Body of pancreas (tissue), 4 donors: ENCODE measurements around the gene SKOR1.

Source experiments
- POLR2A ChIP-seq, 3 donors: fragments of 450-650 bp; IDR thresholded peaks; one replicate each; pipeline ENCODE4 v1.6.1; 2016; ENCODE audit warnings: antibody characterized with exemption in 3 of 3, mild to moderate bottlenecking in 2 of 3
- TF ChIP-seq, protein P1 (sequence below), 7 experiments: fragments of 450-650 bp in 4 of 7; fragments of 200-600 bp in 3 of 7; sonication (generic) in 3 of 7; IDR thresholded peaks; one replicate each; pipeline ENCODE4 v1.5.1; 2016 to 2019; ENCODE audit warnings: antibody characterized with exemption in 7 of 7

DNA sequence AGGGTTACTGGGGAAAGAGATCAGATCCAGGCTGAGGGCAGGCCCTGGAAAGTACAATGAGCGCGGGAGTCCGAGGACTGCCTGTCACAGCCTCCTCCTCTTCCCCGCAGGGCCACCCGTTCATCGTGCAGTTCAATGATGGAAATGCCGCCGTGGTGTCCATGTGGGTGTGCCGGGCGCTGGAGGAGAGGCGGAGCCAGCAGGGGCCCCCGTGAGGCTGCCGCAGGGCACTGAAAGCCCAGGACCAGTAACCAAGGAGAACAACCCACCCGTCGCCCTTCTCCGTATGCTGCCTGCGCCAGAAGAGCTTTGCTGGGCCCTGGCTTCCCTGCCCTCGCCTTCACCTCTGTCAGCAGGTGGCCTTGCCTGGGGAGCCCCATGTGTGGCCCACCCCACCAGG is 18.8 kb upstream of the SKOR1 start:
- TF ChIP-seq, protein P1, sequence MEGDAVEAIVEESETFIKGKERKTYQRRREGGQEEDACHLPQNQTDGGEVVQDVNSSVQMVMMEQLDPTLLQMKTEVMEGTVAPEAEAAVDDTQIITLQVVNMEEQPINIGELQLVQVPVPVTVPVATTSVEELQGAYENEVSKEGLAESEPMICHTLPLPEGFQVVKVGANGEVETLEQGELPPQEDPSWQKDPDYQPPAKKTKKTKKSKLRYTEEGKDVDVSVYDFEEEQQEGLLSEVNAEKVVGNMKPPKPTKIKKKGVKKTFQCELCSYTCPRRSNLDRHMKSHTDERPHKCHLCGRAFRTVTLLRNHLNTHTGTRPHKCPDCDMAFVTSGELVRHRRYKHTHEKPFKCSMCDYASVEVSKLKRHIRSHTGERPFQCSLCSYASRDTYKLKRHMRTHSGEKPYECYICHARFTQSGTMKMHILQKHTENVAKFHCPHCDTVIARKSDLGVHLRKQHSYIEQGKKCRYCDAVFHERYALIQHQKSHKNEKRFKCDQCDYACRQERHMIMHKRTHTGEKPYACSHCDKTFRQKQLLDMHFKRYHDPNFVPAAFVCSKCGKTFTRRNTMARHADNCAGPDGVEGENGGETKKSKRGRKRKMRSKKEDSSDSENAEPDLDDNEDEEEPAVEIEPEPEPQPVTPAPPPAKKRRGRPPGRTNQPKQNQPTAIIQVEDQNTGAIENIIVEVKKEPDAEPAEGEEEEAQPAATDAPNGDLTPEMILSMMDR (IDR thresholded peaks at IDR 0.05), result no peak
- no peak for TF ChIP-seq POLR2A (IDR thresholded peaks at IDR 0.05)
